ENCODE results near the gene PCK2.

Gene PCK2

GRCh38 chr14:24068711-24069410 lies 25.2 kb upstream of the PCK2 start:
- TF ChIP-seq EGR1 (IDR thresholded peaks at IDR 0.05) (no peak), CREB1 (IDR thresholded peaks at IDR 0.05; ENCODE audit: low read depth) (no peak), TCF12 (IDR thresholded peaks at IDR 0.05; ENCODE audit: low read depth) (no peak), EP300 (IDR thresholded peaks at IDR 0.05; ENCODE audit: borderline replicate concordance) (no peak), ZBTB7A (IDR thresholded peaks at IDR 0.05; ENCODE audit: low read depth) (no peak), FOXM1 (IDR thresholded peaks at IDR 0.05; ENCODE audit: borderline replicate concordance, low read depth) (no peak), TAF1 (IDR thresholded peaks at IDR 0.05; ENCODE audit: low read depth) (no peak), TEAD4 (IDR thresholded peaks at IDR 0.05) (no peak), CEBPB (IDR thresholded peaks at IDR 0.05) (no peak), REST (IDR thresholded peaks at IDR 0.05; ENCODE audit: low read depth) (no peak), NFIC (IDR thresholded peaks at IDR 0.05) (no peak)
- TF ChIP-seq, protein P1, sequence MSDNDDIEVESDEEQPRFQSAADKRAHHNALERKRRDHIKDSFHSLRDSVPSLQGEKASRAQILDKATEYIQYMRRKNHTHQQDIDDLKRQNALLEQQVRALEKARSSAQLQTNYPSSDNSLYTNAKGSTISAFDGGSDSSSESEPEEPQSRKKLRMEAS (IDR thresholded peaks at IDR 0.05): no peak

DNA sequence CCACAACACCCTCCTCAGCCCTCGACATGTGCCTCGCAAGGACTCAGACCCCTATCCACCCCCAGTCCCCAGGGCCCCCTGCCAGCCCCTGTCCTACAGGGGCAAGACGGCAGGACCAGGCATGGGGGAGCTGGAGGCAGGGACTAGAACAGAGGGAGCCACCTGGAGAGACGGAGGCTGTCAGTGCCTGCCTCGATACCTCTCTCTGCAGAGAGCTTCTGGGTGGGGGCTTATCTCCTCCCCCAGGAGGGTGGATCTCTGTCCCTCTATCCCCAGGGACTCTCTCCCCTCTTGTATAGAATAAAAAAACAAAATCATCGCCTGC lies 24.7 kb upstream of the PCK2 start:
- no peak for TF ChIP-seq EP300 (IDR thresholded peaks at IDR 0.05; ENCODE audit: borderline replicate concordance)
- TF ChIP-seq, protein P1 (IDR thresholded peaks at IDR 0.05): no peak
- no peak for TF ChIP-seq REST (IDR thresholded peaks at IDR 0.05; ENCODE audit: low read depth)
- no peak for TF ChIP-seq TCF12 (IDR thresholded peaks at IDR 0.05; ENCODE audit: low read depth)
- no peak for TF ChIP-seq EGR1 (IDR thresholded peaks at IDR 0.05)
- no peak for TF ChIP-seq FOXM1 (IDR thresholded peaks at IDR 0.05; ENCODE audit: borderline replicate concordance, low read depth)
- TF ChIP-seq, protein P2, sequence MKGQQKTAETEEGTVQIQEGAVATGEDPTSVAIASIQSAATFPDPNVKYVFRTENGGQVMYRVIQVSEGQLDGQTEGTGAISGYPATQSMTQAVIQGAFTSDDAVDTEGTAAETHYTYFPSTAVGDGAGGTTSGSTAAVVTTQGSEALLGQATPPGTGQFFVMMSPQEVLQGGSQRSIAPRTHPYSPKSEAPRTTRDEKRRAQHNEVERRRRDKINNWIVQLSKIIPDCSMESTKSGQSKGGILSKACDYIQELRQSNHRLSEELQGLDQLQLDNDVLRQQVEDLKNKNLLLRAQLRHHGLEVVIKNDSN (IDR thresholded peaks at IDR 0.05): no peak
- TF ChIP-seq YY1 (IDR thresholded peaks at IDR 0.05; ENCODE audit: low read depth): no peak
- no peak for TF ChIP-seq TEAD4 (IDR thresholded peaks at IDR 0.05)
- no peak for TF ChIP-seq NFIC (IDR thresholded peaks at IDR 0.05)

DNA sequence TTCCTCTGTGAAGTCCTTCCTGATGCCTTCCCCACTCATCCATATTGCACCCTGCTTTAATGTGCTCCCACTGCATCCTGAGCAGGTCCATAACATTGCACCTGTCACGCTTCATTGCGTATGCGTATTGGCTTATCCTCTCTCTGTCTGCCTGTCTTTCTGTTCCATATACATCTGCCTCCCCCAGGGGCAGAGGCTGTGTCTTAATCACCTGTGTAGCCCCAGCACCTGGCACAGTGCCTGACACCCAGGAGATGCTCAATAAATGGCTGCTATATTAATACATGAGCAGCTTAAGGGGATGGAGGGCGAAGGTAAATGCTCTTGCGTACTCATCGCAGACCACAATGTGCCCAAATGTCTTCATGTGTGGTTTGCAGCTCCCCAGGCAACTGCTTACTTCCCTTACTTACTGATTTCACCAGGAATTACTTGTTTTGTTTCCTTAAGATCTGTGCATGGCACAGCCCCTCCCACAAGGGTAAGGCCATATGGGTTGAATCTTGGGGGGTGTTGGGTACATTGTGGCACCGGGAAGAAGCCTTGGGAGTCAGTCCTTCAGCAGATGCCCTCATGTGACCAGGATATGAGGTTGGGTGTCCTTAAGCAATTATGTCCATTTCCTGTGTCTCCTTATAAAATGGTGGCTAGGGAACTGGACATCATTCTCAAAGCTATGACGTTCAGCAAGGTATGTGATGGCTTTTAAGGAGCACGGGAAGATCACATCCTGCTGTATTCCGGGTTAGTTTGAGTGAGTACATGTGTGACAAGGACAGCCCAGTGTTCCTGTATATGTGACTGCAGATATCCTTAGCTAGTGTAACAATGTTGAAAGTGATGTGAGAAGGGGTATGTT lies 23.6 kb upstream of the PCK2 start:
- TF ChIP-seq TAF1 (IDR thresholded peaks at IDR 0.05; ENCODE audit: low read depth): no peak
- TF ChIP-seq, protein P1 (IDR thresholded peaks at IDR 0.05): no peak
- TF ChIP-seq EGR1 (IDR thresholded peaks at IDR 0.05): no peak
- TF ChIP-seq RAD21 (IDR thresholded peaks at IDR 0.05; ENCODE audit: low read depth): no peak
- TF ChIP-seq FOXM1 (IDR thresholded peaks at IDR 0.05; ENCODE audit: borderline replicate concordance, low read depth): no peak
- TF ChIP-seq ZBTB7A (IDR thresholded peaks at IDR 0.05; ENCODE audit: low read depth): no peak
- no peak for TF ChIP-seq EP300 (IDR thresholded peaks at IDR 0.05; ENCODE audit: borderline replicate concordance)
- TF ChIP-seq CREB1 (IDR thresholded peaks at IDR 0.05; ENCODE audit: low read depth): no peak
- TF ChIP-seq NFIC (IDR thresholded peaks at IDR 0.05): no peak

GRCh38 chr14:24071144-24071697 lies 22.9 kb upstream of the PCK2 start, which contains the start of gene CPNE6:
Gene CPNE6, plus strand, starts transcription at chr14:24071562. Its CDS starts 1,375 bp downstream, at chr14:24072937.
- TF ChIP-seq, protein P1 (IDR thresholded peaks at IDR 0.05): no peak
- TF ChIP-seq FOXM1 (IDR thresholded peaks at IDR 0.05; ENCODE audit: borderline replicate concordance, low read depth): no peak
- TF ChIP-seq CREB1 (IDR thresholded peaks at IDR 0.05; ENCODE audit: low read depth): no peak
- no peak for TF ChIP-seq ZBTB7A (IDR thresholded peaks at IDR 0.05; ENCODE audit: low read depth)
- TF ChIP-seq TCF12 (IDR thresholded peaks at IDR 0.05; ENCODE audit: low read depth): no peak

DNA sequence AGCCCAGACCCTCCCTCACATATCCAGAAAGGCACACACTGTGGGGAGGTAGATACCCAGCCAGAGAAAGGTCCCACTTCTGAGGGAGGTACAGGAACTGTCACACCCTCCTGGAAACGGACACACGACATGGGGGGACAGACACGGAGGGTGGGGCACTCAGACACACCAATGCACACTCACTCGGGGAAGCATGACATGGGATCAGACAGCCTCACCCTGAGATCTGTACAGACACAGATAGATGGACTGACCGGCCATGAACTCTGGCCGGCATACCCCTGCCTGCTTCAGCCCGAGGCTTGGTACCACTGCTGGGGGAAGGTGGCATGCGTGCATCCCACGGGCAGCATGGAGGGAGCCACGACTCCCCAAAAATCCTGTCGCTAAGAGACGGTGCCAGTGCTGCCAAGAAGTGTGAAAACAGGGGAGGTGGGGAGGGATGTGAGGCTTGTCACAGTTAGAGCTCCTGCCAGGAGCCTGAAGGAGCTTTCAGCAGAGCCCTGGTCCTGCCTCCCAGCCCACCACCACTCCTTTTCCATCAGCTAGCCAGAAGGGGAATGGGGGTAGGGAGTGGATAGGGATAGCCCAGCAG lies 22.2 kb upstream of the PCK2 start:
- no peak for TF ChIP-seq FOXM1 (IDR thresholded peaks at IDR 0.05; ENCODE audit: borderline replicate concordance, low read depth)
- TF ChIP-seq, protein P2 (IDR thresholded peaks at IDR 0.05): no peak
- TF ChIP-seq, protein P1 (IDR thresholded peaks at IDR 0.05): no peak
